Measurements from ENCODE around the gene IFFO2. TPM values are rescaled to one million over a fixed set of nuclear protein-coding genes. Genes with fewer than 3 reads are reported as not detected.

The IFFO2 gene
- total and polyA plus RNA-seq, 2 donors (not counting 3 experiments of a cell fraction or from before 2014, with no cell fraction given): 31.1 to 31.3 TPM

DNA sequence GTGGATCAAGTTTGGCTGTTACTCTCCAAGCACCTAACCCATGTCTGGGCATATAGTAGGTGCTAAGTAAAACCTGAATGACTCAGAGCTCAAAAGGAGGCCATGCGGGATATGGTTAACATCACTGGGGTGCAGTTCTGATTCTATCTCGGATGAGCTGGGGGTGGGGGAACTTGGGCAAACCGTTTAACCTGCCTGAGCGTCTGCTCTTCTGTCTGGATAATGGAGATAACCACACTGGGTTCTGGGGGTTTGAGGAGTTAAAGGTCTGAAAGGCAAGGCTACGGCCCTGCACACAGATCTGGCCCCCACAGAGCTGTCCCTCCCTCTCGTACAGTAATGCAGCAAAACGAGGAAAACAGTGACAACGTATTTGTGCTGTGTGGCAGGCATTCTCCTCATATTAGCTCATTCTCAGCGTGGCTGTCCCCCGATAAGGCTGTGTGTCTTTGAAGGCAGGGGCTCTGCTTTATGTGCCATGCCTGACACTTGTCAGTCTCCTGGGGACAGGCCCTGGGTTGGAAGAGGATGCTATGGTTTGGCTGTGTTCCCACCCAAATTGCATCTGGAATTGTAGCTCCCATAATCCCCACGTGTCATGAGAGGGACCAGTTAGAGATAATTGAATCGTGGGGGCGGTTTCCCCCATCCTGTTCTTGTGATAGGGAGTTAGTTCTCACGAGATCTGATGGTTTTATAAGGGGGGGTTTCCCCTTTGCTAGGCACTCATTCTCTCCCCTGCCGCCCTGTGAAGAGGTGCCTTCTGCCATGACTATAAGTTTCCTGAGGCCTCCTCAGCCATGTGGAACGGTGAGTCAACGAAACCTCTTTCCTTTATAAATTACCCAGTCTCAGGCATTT lies 47.3 kb downstream of the IFFO2 start:
- peaks cover 8 to 15% of the 10 kb centered on the region in 2 experiments for H3K36me3 ChIP-seq (ENCODE audit: control insufficient read depth in 2 of 2, extremely low read depth in 1 of 2, insufficient read depth in 2 of 2, low read length in 2 of 2)
- FAIRE-seq: no peak

More for the DNA sequence above, 47.3 kb downstream of the IFFO2 start:
- no peak overlapping the region for H3K4me3 ChIP-seq (replicated peaks in 1 of 3; ENCODE audit: insufficient read depth in 1 of 3, low read depth in 1 of 3, low read length in 3 of 3)
- no peaks in the 10 kb centered on the region for H3K9me1 ChIP-seq (replicated peaks; ENCODE audit: control insufficient read depth, extremely low read depth, insufficient read depth, low read length)
- no peaks in the 10 kb centered on the region for H3K9me3 ChIP-seq (replicated peaks; ENCODE audit: control insufficient read depth, insufficient read depth, low read length)
- dilution Hi-C loops (cut with MboI; ENCODE audit: extremely low pct_ligation_motif_present, low sequenced_read_pairs) (no loop called here), intact Hi-C loops (cut with micrococcal nuclease) (loop anchor here (5.0 to 10.0 kb wide), 2 partner anchors 306 to 333 kb away; partner anchors contain the start of gene UBR4)
- no peak overlapping the region for H3K4me2 ChIP-seq (ENCODE audit: insufficient read depth, low read length)
- peaks cover 25% of the 10 kb centered on the region for H3K4me1 ChIP-seq (ENCODE audit: control insufficient read depth, extremely low read depth, insufficient read depth, low read length)
- POLR2A ChIA-PET: interaction anchor here (1.3 to 1.9 kb wide), 4 partner anchors 45 to 174 kb away, joined by 4 to 7 read pairs (median 7); partner anchors contain the start of gene IFFO2
- DNase-seq (ENCODE audit: low read depth, low spot score): no peak
- no peaks in the 10 kb centered on the region for H3K79me2 ChIP-seq (ENCODE audit: control insufficient read depth, insufficient read depth, low read length)
- no peak overlapping the region for H3K9ac ChIP-seq (replicated peaks; ENCODE audit: extremely low read depth, insufficient read depth, low read length)
- BruUV-seq (replicated peaks): no TSS peak
- H3K27ac ChIP-seq (ENCODE audit: insufficient read depth, low read depth, low read length): peak overlapping the region; percentile 50
- no peaks in the 10 kb centered on the region for H4K20me1 ChIP-seq (replicated peaks; ENCODE audit: control insufficient read depth, extremely low read depth, insufficient read depth, low read length)
- CTCF ChIA-PET: interaction anchor here (0.8 to 4.4 kb wide), 20 partner anchors 7 to 221 kb away, joined by 3 to 84 read pairs (median 18); partner anchors contain the start of gene IFFO2
- H3K27me3 ChIP-seq (ENCODE audit: control insufficient read depth in 2 of 2, insufficient read depth in 2 of 2, low read length in 2 of 2): no peaks in the 10 kb centered on the region
- no peak for TF ChIP-seq FOS (IDR thresholded peaks at IDR 0.05; ENCODE audit: borderline replicate concordance, insufficient read depth, low read length)
- TF ChIP-seq JUN (IDR thresholded peaks at IDR 0.05; ENCODE audit: borderline replicate concordance, insufficient read depth, insufficient read length, low read depth): no peak
- no peak for TF ChIP-seq MYC (IDR thresholded peaks at IDR 0.05; ENCODE audit: low read depth, low read length)
- no peak for TF ChIP-seq POLR2AphosphoS5 (IDR thresholded peaks at IDR 0.05; ENCODE audit: insufficient read depth, low read depth, low read length)
- TF ChIP-seq, protein P1, sequence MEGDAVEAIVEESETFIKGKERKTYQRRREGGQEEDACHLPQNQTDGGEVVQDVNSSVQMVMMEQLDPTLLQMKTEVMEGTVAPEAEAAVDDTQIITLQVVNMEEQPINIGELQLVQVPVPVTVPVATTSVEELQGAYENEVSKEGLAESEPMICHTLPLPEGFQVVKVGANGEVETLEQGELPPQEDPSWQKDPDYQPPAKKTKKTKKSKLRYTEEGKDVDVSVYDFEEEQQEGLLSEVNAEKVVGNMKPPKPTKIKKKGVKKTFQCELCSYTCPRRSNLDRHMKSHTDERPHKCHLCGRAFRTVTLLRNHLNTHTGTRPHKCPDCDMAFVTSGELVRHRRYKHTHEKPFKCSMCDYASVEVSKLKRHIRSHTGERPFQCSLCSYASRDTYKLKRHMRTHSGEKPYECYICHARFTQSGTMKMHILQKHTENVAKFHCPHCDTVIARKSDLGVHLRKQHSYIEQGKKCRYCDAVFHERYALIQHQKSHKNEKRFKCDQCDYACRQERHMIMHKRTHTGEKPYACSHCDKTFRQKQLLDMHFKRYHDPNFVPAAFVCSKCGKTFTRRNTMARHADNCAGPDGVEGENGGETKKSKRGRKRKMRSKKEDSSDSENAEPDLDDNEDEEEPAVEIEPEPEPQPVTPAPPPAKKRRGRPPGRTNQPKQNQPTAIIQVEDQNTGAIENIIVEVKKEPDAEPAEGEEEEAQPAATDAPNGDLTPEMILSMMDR (IDR thresholded peaks at IDR 0.05; ENCODE audit: extremely low read depth in 1 of 2, insufficient read depth in 1 of 2, low read depth in 1 of 2, low read length in 2 of 2): no peak
- no peak for TF ChIP-seq EZH2 (IDR thresholded peaks at IDR 0.05; ENCODE audit: borderline replicate concordance, low read depth, low read length, severe bottlenecking)
- TF ChIP-seq, protein P2, sequence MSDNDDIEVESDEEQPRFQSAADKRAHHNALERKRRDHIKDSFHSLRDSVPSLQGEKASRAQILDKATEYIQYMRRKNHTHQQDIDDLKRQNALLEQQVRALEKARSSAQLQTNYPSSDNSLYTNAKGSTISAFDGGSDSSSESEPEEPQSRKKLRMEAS (IDR thresholded peaks at IDR 0.05; ENCODE audit: insufficient read depth, insufficient read length): no peak
- H2AFZ ChIP-seq (ENCODE audit: low read depth, low read length): no peak overlapping the region
